T-helper 9 cell (primary cell): ENCODE measurements around the gene ANO3.

Experiments
- DNase-seq: peaks from one replicate; pipeline ENCODE4 v3.0.0-alpha.2; 2020

The ANO3 gene

DNA sequence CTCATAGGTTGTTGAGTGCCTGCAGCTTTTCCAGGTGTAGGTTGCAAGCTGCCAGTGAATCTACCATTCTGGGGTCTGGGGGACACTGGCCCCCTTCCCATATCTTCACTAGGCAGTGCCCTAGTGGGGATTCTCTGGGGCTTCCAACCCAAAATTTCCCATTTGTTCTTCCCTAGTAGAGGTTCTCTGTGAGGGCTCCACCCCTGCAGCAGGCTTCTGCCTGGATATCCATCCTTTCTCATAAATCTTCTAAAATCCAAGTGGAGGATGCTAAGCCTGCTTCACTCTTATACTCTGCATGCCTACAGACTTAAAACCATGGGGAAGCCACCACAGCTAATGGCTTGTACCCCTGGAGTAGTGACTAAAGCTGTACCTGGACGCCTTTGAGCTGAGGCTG, 33.4 kb downstream of the ANO3 start:
- DNase-seq, result no peak

DNA sequence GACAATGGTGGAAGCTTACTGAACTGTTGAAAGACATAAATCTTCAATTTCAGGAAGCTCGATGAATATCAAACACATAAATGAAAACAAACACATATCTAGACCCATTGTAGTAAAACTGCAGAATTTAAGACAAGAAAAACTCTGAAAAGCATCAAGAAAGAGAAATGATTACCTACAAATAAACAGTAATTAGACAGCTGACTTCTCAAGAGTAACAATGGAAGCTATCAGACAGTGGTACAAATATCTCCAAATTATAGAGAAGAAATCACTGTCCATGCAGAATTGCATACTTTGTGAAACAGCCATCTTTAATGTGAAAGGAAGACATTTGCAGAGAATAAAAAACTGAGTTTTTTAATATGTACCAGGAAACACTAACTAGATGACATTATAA, 45.7 kb downstream of the ANO3 start:
- no peak for DNase-seq

DNA sequence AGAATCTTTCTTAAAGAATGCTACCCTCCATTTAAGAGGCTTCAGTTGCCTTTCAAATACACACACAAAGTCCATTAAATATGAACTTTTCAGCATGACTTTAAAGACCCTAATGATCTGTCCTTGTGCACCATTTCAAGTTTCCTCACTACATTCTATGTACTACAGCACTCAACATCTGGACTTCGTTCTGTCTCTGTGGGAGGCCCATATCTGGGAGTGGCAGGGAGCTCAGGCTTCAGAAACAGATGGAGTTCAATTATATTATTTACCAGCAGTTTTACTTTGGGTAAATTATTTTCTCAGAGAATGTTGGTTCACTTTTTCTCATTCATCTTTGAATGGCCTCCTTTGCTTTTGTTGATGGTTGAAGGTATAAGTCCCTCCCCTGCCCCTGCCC, 67.4 kb downstream of the ANO3 start:
- no peak for DNase-seq

DNA sequence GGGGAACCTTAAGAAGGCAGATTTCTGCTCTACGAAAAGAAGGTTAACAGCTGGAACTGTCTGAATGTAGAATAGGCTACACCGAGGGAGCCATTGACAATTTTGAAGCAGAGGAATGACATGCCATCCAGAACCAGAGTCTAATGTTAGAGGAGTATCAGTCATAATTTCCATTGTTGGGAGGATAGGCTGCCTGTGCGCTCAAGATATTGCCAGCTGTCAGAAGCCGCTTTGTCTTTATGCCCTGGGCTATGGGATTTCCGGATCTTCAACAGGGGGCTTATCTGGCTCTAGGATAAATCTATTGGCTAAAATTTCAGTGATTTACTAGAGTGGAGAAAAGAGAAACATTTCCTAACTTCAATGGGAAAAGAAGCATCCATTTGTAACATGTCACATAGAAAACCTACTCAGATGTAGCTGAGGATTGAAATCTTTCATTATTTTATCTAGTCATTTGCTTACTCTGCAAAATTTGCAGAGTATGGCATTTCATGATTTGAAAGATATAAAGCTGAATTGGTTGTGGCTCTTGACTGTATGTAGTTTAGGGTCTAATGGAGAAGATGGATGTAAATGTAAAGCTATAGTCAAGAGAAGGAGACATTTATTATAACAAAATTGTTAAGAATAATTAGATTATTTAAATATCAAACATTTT, 78.9 kb downstream of the ANO3 start:
- no peak for DNase-seq

DNA sequence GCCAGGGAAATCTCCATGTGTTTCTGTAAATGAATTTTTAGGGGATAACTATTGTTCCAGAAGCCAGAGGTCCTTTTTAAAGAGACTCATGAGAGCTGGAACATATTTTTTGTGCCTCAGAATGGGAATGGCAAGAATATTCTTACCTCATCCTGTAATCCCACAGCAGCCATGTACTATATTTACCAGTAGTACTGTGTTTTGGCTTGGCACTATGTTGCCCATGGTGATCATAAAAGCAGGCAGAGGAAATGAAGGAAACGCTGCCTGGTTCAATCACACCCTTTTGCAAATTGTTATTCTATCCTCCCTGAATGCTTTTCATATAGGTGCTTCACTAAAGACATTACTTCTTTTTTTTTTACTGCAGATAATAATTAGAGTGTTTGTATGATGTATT, 81.0 kb downstream of the ANO3 start:
- DNase-seq, result no peak

DNA sequence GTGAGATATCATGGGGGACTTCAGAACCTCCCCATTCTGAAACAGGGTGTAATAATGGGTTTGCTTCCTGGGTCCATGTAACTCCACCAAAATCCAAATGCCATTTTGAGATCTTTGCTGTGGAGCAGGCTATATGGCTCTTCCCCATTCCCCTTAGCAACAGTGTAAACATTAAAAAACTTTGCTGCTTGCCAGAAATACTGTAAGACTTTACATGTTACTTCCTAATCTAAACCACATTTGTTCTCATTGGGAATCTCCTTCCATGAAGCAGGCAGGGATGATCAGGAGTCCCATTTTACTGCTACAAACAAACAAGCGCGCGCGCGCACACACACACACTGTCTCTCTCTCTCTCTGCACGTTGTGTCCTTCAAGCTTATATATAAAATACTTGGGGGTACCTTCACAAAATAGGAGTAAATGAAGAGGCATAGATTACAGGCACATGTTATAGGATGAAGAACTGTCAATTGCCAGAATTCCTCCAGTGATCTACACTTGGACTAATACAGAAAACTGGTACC, 86.5 kb downstream of the ANO3 start:
- no peak for DNase-seq

DNA sequence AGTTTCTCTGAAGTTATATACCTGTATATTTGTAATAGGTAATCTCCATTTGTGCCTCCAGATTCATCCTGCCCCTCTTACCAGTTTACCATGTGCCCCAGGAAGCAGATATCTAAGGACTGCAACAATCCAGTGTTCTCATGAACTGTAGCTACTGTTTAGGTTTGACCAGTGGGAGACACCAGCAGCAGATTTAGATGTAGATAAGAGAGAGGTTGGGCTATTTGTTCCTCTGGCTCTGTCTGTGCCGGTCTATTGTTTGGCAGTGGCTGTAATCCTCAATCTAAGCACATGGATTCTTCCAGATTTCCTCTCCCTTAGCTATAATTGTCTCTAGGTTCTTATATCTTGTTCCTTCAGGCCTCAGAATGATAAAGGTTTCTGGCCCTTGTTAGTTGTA, 88.4 kb downstream of the ANO3 start:
- no peak for DNase-seq

DNA sequence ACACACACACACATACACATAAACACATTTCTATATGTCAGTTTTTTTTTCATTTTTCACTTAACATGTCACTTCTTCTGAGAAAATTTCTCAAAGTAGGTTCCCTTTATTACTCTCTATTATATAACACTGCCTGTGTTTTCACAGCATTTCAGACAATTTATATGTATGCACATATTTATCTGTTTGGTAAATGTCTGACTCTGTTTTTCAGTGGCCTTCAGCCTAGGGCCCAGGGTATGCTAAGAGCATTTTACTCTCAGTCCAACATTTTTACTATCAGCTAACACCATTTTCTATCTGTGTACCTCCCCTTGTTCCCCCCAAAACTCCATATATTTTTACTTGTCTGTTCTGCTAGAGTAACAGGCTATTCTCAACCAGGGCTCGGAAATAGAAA, 92.3 kb downstream of the ANO3 start:
- DNase-seq, result no peak

DNA sequence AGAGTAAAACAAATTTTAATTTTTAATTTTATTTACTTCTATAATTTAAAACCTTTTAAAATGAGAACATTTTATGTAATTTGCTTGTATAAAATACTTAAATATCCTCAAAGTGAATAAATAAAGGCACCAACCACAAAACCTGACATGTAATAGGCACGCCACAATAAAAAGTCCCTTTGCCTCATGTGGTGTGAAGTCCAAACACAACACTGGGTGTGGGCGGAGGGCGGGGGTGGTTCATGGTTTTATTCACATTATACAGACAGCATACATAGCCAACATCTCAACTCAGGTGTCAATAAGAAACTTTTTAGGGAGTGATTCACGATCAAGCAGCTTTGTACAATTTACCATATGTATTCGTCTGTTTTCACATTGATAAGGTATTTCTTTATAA, 107.9 kb downstream of the ANO3 start:
- no peak for DNase-seq

DNA sequence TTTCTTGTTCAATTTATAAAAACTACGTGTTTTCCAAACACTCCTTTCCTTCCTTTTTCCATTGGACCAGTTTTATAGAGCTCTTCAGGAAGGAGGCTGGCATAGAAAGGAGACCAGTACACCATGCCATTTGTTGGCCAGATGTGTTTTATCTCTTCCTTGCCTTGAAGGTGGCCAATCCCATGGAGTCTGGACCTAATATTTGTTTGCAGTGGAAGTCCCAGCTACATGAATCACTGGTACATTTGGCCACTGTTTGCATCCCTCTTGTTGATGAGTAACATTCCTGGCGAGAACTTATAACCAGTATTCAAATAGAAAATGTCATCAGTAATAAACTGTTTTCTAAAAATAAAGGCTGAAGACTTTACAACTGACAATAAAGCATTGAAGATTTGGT, 110.2 kb downstream of the ANO3 start:
- DNase-seq, result no peak

DNA sequence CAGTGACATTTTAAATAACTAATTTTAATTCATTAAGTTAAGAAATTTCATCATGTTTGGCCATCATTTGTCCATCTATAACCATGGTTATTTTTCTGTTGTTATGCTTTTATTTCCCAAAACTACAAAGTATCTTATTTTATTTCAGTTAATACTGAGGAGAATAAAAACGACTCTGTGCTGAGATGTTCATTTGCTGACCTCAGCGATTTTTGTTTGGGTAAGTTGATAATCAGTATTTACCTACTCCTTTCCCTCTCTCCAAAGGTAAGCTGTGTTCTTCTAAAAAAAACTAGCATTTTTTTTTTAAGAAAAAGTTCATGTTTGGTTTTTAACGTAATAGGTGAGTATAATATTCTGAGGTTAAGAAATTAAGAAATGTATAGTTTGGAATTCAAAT, 111.7 kb downstream of the ANO3 start:
- no peak for DNase-seq

DNA sequence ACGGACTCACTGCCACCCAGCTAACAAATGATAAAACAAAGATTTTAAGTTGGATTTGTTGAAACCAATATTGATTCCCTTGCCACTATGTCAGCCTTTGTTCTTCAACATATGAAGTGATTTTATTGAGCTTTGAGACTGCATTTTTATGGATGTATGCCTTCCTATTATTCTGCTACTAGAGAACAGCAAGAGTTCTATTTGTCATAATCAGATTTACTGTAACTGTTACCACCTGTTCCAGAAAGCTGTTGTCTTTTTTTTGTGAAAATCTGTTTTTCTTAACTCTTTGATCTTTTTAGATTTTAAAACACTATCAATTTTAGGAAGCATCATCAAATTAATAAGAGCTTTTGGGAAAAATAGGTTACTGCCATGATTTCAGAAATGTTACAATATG, 125.7 kb downstream of the ANO3 start:
- DNase-seq, result no peak

DNA sequence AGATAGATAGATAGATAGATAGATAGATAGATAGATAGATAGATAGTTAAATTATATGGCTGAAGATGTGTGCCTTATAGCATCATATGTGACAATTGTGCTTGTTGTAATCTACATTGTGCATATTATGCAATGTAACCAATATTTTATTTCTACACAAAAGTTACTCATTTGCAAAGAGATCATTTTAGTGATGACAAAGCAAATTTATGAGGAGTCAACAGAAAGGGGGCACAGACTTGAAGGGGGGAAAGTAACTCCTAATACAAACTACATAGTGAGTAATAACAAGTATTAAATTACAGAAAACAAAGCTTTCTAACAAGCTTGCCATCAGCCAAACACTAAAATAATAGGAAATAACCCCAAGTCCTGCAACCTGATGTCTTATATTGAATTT, 133.3 kb downstream of the ANO3 start:
- DNase-seq, result no peak

DNA sequence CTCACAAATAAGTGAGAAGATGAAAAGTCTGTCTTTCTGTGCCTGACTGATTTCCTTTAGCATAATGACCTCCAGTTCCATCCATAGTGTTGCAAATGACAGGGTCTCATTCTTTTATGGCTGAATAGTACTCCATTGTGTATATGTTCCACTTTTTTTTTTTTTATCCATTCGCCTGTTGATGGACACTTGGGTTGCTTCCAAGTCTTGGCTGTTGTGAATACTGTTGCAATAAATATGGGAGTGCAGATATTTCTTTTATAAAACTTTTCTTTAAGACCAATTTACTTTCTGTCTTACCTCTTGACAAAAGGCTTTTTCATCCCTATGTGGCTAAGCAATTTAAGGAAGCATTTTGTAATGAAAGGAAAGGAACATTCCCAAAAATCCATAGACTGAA, 135.6 kb downstream of the ANO3 start:
- no peak for DNase-seq

DNA sequence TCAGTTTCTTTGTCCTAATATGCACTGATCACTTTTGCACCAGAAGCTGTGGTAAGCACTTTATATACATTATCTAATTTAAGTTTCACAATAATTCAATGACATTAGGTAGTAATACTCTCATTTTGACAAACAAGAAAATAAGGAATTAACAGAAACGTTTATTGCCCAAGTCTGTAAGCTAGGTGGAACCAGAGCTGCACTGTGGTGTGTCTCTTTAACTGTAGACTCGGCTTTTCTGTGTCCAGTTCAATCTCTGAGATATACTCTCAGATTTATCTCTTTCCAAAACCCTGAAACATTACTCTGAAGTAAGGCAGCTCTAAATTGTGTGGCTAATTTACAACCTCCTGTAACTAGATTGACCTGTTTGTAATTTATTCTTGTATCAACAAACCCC, 139.1 kb downstream of the ANO3 start:
- DNase-seq, result no peak

DNA sequence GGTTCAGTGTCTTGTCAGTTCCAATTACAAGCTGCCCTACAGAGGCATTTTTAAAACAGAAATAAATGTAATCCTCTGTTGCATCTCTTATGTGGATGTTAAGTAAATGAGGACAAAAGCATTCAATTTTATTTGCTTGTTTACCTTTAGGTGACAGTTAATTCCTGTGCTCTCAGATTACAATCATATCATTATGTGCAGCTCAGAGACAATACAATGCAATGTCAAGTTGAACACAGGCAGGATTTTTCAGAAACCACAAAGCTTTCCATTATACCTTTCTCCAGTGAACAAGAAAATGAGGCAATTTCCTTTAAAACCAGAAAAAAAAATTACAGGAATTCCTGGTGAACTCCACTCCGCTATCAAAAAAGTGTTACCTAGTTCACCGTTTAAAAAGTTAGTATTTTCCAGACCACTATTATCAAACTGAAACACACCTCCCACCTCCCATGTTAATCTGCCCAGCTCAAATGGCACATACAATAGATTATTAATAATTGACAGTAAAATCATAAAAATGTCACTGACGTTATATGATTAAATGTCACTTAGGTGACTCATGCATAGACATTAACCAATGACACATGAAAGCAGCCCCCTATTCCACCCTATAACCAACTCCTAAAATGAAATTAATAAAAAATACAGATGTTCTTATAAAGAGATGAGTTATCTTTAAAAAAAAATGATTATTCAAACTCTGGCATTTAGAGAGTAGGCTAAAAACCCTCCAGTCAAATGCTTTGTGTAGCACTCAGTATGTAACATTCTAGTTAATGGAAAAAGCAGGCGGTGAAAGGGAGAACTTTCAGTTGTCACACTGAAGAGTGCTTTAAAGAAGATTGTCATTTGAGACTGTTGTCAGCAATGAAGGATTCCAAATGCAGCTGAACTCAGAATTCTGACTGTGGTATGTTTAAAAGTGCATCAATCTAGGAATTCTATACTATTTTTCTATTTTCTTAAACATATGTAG, 141.6 kb downstream of the ANO3 start:
- DNase-seq, result no peak

DNA sequence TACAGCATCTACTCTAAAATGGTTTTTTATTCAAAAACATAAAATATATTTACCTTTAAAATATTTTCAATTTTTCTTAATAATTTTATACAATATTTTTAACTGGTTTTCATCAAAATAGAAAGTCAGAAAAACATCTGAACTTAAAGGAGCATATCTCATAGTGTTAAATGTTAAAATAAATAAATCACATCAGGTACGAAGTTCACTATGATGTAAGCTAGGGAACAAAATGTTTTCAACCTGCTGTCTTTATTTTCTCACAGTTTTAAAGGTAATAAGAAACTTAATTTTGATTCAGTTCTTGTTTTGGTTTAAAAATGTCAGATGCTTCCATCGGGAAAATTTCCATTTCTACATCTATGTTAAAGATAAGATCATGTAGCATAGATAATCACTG, 142.5 kb downstream of the ANO3 start:
- no peak for DNase-seq

DNA sequence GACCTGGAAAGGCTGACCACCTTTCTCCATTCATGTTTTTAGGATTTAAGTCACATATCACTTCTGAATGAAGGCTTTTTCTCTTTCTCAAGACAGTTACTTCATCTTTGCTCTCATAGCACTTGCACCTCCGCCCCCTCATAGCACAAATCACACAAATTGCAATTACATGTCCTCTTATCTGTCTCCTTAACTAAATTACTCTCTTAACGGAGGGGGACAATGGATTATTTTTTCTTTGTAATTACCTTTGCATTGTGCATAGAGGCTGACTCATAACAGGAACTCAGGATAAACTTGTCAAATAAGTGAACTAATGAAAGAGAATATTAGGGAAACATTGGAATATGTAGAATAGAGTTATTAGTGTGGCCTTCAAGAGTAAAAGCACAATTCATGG, 145.5 kb downstream of the ANO3 start:
- DNase-seq, result no peak

DNA sequence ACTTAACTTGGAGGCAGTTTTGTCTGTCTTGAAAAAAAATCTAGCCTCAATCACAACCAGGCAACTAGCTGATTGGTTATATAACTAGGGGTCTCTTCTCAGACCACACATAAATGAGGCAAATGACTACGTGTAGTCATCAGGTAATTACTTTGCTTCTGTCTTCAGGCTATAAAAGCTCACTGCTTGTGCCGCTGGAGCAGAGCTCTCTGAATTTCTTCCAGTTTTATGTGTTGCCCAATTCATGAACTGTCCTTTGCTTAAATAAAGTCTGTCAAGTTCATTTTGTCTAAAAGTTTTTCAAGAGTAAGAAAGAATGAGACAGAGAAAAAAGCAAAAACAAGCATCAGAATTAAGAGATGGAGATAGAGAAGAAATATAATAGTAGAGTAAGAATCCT, 146.8 kb downstream of the ANO3 start:
- no peak for DNase-seq

DNA sequence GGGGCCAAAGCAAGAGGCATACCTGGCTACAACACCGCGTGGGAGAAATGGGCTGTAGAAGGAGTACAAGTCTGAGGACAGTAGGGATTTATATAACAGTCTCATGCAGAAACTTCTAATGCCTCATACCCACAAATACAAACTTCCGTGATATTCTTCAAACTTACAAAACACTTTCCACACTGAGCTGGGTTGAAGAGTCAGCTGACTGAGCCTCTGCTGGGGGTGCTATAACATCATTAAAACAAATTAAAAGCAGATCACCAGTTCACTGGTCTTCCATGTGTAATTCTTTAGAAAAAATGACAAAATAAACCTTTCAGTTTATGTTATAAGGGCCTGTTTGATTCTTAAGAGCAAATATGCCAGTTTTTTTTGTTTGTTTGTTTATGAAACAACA, 148.1 kb downstream of the ANO3 start:
- DNase-seq, result no peak

DNA sequence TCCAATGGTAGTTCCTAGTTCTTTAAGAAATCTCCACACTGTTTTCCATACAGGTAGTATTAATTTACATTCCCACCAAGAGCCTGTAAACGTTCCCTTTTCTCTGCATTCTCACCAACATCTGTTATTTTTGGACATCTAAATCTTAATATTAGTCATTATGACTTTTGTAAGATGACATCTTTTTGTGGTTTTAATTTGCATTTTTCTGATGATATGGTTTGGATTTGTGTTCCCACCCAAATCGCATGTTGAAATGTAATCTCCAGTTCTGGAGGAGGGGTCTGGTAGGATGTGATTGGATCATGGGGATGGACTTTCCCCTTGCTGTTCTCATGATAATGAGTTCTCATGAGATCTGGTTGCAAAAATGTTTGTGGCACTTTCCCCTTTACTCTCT, 151.2 kb downstream of the ANO3 start:
- DNase-seq, result no peak

DNA sequence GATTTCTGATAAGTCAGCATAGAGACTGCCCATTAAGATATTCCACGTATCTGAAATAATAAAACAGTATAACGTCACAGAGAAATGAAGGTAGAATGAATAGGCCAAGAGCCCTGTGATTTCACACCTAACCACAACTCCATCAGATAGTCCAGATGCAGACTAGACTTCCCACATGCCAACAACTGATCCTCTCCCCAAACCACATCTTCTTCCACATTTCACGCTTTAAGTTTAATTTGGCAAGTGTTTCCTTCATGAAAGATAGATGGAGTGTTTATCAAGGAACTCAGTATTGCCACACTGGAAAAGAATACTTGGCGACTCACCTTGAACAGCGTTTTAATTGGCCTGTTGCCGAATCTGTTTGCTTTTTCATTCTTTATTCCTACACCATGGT, 158.6 kb downstream of the ANO3 start:
- DNase-seq, result no peak

DNA sequence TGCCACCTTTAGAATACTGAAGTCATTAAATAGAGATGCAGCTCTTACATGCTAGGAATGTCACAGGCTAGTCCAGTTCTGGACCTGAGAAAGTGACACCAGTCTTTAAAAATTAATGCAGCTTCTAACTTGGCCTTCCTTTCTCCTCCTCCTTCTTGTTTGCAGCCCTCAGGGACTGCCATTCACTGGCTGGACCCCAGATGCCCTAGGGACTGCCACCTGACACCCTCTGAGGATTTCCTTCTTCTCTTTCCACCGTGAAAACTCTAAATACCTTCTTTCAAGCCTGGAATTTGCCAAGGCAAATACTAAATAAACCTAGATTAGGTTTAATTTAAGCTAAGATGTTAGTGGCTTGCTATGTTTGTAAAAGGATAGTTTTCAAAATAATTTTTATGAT, 161.7 kb downstream of the ANO3 start:
- no peak for DNase-seq

DNA sequence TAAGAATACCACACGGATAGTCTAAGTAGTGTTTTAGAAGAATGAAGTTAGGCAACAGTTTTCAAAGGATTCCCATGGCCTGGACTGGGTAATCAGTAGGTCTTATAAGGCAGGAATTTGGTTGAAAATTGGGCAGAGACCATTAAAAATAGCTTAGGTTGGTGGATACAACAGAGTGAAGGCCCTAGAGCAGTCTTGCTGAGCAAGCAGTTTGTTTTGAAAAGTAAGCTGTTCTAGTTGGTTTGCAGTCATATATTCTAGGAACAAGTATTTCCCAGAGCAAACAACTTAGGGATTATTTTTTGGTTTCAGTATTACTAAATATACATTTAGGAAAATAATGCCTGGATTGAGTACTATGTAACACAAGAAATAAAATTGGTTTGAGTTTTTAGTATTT, 175.3 kb downstream of the ANO3 start:
- no peak for DNase-seq
